ENCODE measurements around the gene GOT2. TPM values are rescaled to one million over a fixed set of nuclear protein-coding genes. Genes with fewer than 3 reads are reported as not detected.

Gene GOT2
- total and polyA plus RNA-seq, 2 of the 8 experiments (the other 6 are each of a cell fraction or from before 2014, with no cell fraction given), result 62.9 to 223 TPM

GRCh38 chr16:58717994-58718393 is 16.1 kb downstream of the GOT2 start (continued):
- TF ChIP-seq KDM4A (IDR thresholded peaks at IDR 0.05; ENCODE audit: low read depth, low read length, severe bottlenecking) (no peak), SIN3A (conservative IDR thresholded peaks at IDR 0.05 in 1 of 2, IDR thresholded peaks at IDR 0.05 in 1 of 2; ENCODE audit: low read depth in 1 of 2, low read length in 2 of 2) (no peak), CHD7 (IDR thresholded peaks at IDR 0.05; ENCODE audit: insufficient replicate concordance, low read length) (no peak), EP300 (IDR thresholded peaks at IDR 0.05; ENCODE audit: borderline replicate concordance in 1 of 2, low read depth in 2 of 2, low read length in 2 of 2) (no peak), BCL11A (IDR thresholded peaks at IDR 0.05; ENCODE audit: low read depth in 2 of 2, low read length in 2 of 2) (no peak), CREB1 (IDR thresholded peaks at IDR 0.05) (no peak)
